ENCODE measurements around the gene KSR1. TPM values are rescaled to one million over a fixed set of nuclear protein-coding genes. Genes with fewer than 3 reads are reported as not detected.
"Not testable (repeated sequence)": the region's sequence is repeated elsewhere in the genome, so short reads cannot be mapped to it uniquely, and the experiment has no call there.

The KSR1 gene
- total RNA-seq, 1 donor from 2014 or later = 36.5 TPM

DNA sequence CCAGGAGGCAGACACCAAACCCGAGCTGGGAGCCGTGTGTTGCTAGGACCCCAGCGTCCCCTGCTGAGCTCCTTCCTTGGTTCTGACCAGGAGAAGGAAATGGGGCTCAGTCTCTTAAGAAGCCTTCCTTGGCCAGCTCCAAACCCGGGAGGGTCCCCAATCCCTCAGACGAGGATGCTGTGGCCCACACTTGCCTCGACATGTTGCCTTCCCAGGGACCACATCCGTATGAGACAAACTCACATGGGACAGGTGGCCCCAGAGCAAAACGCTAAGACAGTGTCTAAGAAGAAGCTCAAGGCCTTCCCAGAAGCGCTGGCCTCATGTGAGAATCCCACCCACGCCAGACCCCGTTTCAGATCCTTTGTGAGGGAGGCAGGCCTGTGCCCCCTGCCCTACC is 194.6 kb downstream of the KSR1 start:
- intact Hi-C loops (cut with micrococcal nuclease) = loop anchor here (1.0 to 5.0 kb wide), 4 partner anchors 42 to 415 kb away; no protein-coding TSS in a partner anchor

DNA sequence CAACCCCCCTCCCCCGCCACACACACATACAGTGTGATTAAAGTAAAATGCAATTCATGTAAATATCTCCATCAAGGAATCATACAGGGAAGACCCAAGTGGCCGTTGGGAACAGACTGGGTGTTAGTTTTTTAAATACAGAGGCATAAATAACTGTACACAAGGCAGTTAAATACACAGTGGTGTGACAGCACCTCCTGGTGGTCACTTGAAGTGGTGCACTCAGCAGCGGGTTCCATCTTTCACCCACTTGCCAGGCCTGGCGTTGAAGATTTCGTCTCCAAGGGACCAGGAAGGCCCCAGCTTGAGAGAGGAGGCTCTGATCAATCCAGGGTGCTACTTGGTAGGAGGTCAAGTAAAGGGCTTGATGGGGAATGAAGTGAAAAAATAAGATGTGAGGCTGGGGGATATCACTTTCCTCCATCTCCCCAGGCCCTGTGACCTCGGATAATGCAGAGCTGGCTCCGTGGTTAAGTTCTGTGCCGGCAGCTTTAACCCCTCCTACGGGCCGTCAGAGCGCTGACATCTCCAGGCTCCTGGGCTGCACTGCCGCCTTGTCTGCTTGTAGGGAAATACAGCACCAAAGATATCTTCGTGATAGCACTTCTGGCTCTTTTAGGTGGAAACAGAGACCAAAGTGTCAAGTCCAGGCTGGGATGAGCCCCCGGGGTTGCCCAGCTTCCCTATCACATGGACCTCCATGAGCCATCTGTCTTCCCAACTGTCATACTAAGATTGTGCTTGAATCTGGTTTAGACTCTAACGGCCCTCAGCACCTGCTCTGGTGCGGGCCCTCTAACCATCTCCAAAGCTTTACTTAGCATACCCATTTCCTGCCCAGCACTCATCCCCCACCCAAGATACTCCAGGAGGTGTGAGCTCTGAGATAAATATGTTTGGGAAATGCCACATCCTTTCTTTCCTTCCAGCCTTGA is 195.4 kb downstream of the KSR1 start:
- intact Hi-C loops (cut with micrococcal nuclease) = loop anchor here (1.0 to 5.0 kb wide), 4 partner anchors 42 to 415 kb away; no protein-coding TSS in a partner anchor

DNA sequence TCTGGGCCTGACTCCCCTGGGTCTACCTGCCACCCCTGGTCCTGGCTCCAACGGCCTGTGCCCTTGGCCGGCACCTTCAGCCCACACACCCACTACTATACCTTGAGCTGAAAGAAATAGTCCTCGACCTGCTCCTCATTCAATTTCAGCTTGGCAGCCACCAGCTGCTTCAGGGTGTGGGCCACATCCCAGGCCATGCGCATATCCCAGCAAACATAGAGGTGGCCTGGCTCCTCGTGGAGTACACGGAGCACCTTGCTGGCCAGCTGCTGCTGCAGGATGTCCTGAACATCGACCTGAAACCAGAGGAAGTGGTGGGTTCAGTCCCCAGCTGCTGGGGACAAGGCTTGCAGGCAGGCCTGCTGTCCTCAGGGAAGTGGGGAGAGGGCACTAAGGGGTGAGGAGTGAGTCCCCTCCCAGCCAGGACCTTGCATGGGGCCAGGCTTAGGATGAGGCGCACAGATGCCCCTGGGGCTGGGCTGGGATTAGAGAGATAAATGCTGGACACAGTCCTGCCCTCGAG is 197.3 kb downstream of the KSR1 start:
- intact Hi-C loops (cut with micrococcal nuclease) = loop anchor here (5.0 kb wide), 1 partner anchor 301 kb away; no protein-coding TSS in a partner anchor

DNA sequence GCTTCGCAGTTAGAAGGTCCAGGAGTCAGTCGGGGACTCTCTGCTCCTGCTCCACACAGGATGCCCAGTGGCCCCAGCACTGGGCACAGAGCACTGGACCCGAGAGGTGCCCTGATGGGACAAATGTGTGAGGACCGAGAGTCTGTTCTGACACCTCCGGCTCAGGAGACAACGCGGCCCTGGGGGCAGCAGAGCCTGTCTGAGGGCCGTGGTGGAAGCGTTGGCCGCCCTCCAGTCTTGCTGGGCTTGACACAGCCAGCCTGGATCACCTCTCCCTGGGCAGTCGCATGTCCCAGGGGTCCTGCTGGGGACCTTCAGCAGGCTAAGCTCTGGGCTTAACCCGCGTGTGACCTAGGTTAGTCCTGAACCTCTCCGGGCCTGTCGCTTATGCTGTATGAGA is 197.9 kb downstream of the KSR1 start:
- intact Hi-C loops (cut with micrococcal nuclease) = loop anchor here (1.0 to 5.0 kb wide), 3 partner anchors 102 to 302 kb away; no protein-coding TSS in a partner anchor

DNA sequence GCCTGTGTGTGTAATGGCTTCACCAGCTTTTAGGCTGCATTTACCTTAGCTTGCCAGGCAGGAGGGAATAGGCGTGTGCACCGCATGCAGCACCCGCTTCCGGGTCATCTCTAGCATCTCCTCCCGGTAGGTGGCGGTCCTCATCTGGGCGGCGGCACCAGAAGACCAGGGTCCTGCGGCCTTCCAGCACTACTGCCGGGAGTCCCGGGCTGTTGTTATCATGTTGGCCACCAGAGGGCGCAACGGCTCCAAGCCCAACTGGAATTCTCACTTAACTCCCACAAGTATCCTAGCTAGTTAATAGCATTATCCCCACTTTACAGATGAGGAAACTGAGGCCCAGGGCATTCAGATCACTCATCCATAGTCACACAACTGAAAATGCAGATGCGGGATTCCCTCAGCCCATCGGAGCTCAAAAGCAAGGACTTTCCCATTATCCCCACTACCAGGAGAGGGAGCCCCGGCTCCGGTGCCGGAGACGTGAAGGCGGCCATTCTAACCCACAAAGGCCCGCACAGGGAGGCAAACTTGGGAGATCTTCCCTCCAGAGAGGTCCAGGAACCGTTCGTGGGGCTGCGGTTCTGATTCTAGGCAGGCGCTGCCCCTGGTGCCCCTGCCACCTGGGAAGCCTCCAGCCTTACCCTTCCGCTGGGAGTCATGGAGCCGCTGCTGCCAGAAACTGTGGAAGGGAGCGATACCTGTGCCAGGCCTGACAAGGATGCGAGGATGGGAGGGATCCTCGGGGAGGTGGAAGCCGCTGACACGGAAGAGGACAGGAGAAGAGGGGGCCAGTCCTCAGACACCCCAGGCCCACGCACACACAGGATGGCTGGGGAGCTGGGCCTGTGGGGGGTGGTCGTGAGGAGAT is 198.6 kb downstream of the KSR1 start:
- intact Hi-C loops (cut with micrococcal nuclease) = loop anchor here (1.0 to 5.0 kb wide), 3 partner anchors 101 to 303 kb away; no protein-coding TSS in a partner anchor

DNA sequence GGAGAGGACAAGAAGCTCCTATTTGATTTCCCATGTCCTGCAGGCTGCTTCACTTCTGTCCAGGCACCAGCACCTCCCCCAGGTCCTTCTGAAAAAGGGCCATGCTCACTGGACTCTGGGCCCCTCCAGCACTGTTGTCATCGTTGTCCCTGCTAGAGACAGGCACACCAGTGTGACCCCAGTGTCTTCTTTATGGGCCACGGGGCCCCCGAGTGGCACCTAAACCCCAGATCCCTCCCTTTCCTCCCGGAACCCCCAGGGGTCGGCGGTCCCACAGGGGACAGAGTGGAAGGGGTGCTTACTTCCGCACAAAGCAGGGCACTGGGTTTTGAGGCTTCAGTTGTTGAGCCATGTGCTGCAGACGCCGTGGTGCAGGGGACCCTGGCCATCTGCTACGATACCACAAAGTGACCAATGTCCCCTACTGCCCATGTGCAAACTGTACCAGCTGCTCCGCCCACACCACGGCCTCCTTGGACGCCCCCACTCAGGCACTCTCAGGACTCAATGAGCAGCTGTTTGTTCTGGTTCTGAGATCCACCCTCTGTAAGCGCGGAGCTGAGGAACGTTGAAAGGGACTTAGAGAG is 199.4 kb downstream of the KSR1 start:
- intact Hi-C loops (cut with micrococcal nuclease) = not testable (repeated sequence)

DNA sequence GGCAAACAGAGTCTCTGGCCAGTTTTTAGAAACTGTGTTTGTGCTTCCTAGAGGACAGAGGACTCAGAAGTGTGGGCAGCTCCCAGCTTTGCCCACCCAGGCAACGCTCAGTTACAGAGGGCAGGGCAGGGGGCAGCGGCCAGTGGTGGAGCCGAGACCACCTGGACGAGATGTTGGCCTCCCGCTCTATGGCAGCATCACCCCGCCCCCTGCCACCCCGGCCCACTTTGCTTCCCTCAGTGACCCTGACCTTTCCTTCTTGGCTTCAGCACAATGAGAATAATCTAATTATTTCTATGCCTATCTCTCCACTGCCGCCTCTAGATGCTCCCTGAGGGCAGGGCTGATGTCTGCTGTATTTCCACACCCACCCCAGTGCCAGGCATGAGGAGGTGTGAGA is 200.4 kb downstream of the KSR1 start:
- intact Hi-C loops (cut with micrococcal nuclease) = not testable (repeated sequence)

DNA sequence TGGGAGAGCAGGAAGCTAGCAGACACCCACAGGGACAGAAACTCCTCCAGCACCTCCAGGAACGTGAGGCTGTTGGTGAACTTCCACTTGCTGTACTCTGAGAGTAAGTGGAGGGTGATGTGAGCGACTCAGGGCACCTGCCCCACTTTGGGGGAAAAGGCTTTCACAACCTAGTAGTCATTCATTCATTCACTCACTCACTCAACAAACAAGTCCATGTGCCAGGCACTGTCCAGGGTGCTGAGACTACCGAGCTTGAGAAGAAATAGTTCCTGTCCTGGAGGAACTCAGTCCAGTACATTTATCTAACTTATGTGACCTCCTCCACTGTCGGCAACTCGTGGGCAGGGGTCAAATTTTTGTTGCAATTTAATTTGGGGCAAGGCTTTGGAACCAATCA is 201.4 kb downstream of the KSR1 start:
- intact Hi-C loops (cut with micrococcal nuclease) = no loop called here

DNA sequence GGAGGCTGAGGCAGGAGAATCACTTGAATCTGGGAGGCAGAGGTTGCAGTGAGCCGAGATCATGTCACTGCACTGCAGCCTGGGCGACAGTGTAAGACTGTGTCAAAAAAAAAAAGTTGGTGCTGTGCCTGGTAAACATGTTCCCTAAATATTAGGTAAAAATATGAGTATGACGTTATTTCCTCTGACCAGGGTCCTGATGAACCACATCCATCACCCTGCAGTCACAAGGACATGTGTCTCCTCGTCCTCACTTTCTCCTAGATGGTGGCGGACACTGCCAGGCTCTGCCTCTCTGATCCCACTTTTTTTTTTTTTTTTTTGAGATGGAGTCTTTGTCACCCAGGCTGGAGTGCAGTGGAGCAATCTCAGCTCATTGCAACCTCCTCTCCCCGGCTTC is 203.4 kb downstream of the KSR1 start:
- intact Hi-C loops (cut with micrococcal nuclease) = no loop called here

DNA sequence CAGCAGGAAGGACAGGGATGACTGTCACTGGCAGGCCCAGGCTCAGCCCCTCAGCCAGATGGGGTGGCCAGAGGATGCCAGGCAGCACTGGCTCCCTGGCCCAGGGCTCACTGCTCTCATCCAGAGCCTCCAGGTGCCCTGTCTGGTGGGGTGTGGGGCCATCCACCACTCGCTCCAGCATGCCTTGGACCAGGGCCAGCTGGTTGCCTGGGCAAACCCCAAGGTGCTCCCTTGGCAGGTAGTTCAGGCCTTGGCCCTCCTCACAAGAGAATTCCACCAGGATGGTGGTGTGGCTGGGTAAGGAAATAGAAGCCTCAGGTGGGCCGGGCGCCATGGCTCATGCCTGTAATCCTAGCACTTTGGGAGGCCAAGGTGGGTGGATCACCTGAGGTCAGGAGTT is 204.2 kb downstream of the KSR1 start:
- intact Hi-C loops (cut with micrococcal nuclease) = no loop called here

DNA sequence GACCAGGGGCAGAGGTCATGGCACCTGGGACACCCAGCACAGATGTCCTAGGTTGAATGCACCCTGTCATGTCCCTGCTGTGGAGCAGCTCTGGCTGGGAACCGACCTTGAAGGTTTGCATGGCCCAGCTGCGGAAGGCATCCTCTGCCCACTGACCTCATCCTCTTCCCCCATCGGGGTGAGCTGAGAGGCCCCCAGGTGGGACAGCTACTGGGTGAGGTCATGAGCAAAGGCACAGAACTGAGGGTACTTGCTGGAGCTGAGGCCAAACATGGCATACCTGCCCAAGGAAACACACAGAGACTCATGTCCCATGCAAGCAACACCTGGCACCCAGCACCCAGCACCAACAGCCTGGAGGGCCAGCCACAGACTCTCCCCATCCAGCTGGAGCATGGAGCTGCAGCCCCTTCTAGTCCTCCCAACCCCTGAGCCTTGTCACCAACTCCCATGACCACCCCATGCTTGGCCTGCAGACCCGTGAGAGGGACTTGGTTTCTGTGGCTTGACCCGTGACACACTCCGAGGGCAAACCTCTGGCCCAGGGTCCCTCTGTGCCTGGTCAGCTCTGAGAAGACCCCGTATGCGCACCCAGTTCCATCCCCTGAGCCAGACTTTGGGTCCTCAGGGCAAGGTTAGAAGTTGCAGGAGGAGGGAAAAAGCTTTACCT is 207.8 kb downstream of the KSR1 start:
- intact Hi-C loops (cut with micrococcal nuclease) = no loop called here

DNA sequence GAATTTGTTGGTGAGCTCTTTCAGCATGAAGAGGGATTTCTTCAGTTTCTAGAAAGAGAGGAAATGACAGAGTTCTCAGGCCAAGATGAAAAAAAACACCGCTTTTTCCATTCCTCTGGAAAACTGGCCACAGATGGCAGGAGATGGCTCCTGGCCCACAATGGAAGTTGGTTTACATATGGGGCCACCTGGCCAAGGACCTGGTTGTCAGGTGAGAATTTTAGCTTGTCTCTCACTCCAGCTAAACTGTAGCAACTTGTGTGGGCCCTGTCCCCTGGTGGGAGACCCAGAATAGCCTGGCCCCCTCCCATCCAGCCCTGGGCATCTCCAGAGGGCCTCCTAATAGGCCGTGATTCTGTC is 208.3 kb downstream of the KSR1 start:
- intact Hi-C loops (cut with micrococcal nuclease) = no loop called here

DNA sequence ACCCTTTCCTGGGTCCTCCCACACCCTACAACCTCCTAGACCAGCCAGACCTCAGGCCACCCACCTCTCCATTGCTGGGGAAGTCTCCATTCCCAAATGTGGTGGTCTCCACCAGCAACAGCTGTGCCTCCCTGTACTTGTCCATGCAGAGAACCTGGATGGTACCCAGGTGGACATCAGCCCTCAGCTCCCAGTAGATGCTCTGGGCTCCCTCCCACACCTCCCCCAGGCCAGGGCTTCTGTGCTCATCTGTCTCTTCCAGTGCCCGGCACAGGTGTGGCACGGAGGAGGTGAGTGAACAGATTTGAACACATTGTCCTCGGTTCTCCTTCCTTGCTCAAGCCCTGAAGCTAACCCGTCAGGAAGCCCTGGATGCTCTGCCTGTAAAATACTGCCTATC is 209.3 kb downstream of the KSR1 start:
- intact Hi-C loops (cut with micrococcal nuclease) = no loop called here

DNA sequence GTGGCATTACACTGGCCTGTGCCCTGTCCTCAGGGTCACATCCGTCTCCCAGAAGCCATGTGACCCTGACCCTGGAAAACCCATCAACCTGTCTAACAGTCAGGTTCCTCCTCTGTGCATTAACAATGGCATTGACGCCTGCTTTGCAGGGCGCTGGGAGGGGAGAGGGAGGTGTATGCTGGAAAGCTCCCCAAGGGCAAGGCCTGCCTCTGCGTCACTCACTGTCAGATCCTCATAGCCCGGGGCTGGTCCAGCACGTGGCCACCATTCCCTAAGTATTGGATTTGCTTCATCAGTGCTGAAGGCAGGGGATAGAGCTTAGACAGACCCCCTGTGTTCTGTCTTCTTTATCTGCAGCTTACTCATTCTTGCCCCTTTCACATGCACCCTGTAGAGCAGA is 210.0 kb downstream of the KSR1 start:
- intact Hi-C loops (cut with micrococcal nuclease) = not testable (repeated sequence)

DNA sequence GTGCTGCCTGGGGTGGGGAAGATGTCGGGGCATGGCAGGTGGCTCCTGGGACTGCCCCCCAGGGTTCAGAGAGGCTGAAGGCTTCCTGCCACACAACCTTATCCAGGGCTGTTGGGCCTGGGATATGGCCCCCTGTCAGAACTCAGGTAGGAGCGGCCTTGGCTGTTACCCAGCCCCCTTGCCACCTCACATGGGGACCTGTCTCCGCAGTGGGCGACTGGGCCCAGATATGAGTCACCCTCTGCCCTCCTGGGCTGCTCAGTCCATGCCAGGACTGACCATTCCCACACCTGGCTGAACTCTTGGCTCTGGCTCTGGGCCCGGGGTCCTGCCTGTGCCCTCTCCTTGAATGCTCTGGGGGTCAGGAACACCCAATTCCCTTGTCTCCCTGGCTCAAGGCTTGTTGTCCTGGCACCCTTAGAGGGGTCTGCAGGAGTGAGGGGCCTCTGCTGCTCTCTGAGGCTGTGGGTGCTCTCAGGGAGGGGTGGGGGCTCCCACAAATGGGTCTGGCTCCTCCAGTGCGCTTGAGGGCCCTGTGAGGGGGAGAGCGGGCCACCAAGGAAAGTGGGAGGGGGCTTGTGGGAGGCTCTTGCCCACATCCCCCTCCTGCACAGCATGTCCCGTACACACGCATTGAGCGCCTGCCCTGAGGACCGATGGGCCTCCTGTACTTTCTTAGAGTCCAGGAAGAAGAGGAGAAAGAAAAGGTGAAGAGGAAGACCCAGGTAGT is 210.7 kb downstream of the KSR1 start:
- intact Hi-C loops (cut with micrococcal nuclease) = no loop called here

DNA sequence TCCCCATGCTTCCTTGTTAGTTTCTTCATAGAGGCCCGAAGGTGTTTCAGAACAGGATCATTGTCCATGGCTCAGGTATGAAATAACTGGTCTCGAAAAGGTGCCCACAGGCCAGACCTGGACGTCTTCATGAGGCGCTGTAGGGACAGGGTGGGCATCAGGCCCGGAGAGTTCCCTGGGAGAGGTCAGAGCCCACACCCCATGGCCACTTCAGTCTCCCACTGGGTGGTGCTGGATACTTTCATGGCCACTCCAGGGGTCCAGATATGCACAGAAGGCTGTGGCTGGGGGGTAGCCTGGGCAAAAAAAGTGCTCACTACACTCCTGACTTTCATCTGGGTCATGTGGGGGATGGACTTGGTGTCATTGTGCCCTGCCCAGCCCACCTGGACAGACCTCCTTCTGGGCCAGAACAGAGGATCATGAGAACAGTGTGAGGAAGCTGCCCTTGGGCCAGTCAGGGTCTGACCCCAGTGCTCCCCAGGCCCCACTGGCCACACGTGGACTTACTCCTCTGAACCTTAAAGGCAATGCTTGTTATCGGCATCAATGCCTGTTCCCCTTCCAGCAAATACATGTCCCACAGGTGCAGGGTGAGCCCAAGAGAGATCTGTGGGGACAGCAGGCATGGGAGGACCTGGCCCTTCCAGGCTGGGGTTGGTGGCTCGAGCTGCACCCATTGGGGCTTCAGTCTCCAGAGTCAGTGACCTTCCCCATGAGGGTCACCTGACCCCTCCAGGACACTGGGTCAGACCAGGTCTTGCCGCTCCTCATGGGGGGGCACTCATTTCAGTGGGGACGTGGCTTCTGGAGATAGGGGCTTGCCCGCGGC is 211.6 kb downstream of the KSR1 start:
- intact Hi-C loops (cut with micrococcal nuclease) = no loop called here

DNA sequence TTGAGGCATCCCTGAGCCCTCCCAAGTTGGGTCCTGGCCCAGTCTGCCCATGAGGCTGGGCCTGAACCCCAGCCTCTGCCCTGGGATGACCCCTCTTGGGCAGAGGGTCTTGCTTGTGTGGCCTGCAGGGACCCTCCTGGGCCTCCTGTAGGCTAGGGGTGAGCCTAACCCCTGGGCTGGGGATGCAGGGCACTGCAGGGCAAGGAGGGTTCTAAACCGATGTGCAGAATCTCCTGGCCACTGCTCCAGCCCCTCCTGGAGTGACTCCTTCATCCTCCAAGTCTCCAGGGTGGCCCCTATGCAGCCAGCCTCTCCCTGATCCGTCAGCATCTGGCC is 212.2 kb downstream of the KSR1 start:
- intact Hi-C loops (cut with micrococcal nuclease) = no loop called here

DNA sequence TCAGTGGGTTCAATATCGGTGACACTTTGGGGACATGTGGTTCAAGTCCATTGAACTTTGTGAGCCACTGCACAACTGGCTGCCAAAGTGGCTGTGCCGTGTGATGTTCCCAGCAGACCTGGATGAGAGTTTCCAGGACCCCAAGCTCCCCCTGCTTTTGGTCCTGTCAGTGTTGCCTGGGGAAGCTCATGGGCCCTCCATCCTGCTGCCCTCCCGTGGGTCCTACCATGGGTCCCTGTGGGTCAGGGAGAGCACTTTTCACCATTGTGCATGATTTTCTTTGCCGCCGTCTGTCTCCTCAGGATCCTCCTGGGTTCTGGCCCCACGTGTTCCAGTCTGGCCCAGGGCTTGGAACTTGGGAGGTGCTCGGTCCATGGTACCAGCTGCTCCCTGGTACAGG is 212.9 kb downstream of the KSR1 start:
- intact Hi-C loops (cut with micrococcal nuclease) = no loop called here

DNA sequence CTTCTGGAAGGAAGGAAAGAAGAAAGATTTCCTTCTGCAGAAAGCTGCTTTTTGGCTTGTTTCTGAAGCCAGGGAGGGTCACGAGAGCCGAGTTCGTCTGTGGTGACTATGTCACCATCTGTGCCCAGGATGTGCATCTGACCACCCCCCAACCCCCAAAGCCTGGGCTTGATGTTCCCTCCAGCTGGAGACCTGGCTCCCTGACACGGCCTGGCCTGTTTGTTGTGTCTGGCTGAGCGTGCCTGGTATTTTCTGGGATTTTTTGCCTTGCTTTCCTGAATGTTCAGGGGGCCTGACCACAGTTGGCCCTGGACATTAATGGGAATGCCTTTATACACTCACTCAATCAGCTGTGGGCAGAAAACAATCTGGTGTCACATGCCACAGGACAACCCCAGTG is 213.6 kb downstream of the KSR1 start:
- intact Hi-C loops (cut with micrococcal nuclease) = no loop called here

Measured in T-helper 2 cell treated with Interferon-gamma antibody and Interleukin-4, amounts not matched to agents 100 ng/mL and 5 ng/mL, for 36 hours (primary cell).